Body of pancreas (tissue), 4 donors: ENCODE data around the gene IQGAP2. TPM values are rescaled to one million over a fixed set of nuclear protein-coding genes. Genes with fewer than 3 reads are reported as not detected.

Experiments used
- ATAC-seq: fragments of 150-250 bp; one replicate; pipeline ENCODE4 v1.9.1; 2016
- DNase-seq, 4 donors: peaks; one replicate each; pipeline ENCODE4 v3.0.0-alpha.2; 2019
- H3K27ac ChIP-seq, 4 donors: fragments of 200-600 bp; sonication (generic); 1 replicate in 3 of 4; 2 replicates in 1 of 4; pipeline versions ENCODE4 v1.5.1 to v1.6.1; 2016 to 2019; ENCODE audit warnings: mild to moderate bottlenecking in 1 of 4, mixed read lengths in 1 of 4, moderate library complexity in 1 of 4
- H3K27me3 ChIP-seq, 2 donors: fragments of 200-600 bp; sonication (generic); one replicate each; pipeline ENCODE4 v1.6.0; 2016; ENCODE audit warnings: mild to moderate bottlenecking in 1 of 2
- H3K36me3 ChIP-seq, 2 donors: fragments of 200-600 bp; sonication (generic); replicated peaks in 1 of 2; 2 replicates each; pipeline ENCODE4 v1.5.1; 2016; ENCODE audit warnings: low read depth in 2 of 2; ENCODE audit not compliant: insufficient read depth in 1 of 2
- H3K4me1 ChIP-seq: fragments of 200-600 bp; sonication (generic); one replicate; pipeline ENCODE4 v1.6.0; 2016
- H3K4me3 ChIP-seq, 2 donors: fragments of 200-600 bp; sonication (generic); 1 replicate in 1 of 2; 2 replicates in 1 of 2; pipeline ENCODE4 v1.5.1; 2016 to 2019
- H3K9me3 ChIP-seq, 3 donors: fragments of 200-600 bp; sonication (generic); 1 replicate in 2 of 3; 2 replicates in 1 of 3; pipeline ENCODE4 v1.5.1; 2016
- CTCF ChIP-seq, 7 experiments: fragments of 450-650 bp in 4 of 7; fragments of 200-600 bp in 3 of 7; sonication (generic) in 3 of 7; IDR thresholded peaks; one replicate each; pipeline ENCODE4 v1.5.1; 2016 to 2019; ENCODE audit warnings: antibody characterized with exemption in 7 of 7
- POLR2A ChIP-seq, 3 donors: fragments of 450-650 bp; IDR thresholded peaks; one replicate each; pipeline ENCODE4 v1.6.1; 2016; ENCODE audit warnings: antibody characterized with exemption in 3 of 3, mild to moderate bottlenecking in 2 of 3
- WGBS, 2 donors: methylation state at CpG; one replicate each; pipeline ENCODE4 v1.1.5; 2017; 5-methylcytosine and 5-hydroxymethylcytosine counted together
- intact Hi-C: fragments of 100-400 bp; cut with DNase I; formaldehyde crosslinking; loops from one replicate; pipeline ENCODE4 v1.15.1; 2023
- total RNA-seq, 2 donors: library from RNA; depleted of rRNA; stranded (reverse); fragments of >200 nt; gene quantifications; one replicate each; pipeline ENCODE4 v1.1.0, GENCODE V29; 2016

IQGAP2 gene
- total RNA-seq, 2 donors from 2014 or later = 41.2 to 49.5 TPM

GRCh38 chr5:76402251-76402885 is 717 bp upstream of the IQGAP2 start:
- Histone ChIP-seq H3K4me3 (peak overlapping the region in 1 of 2 donors; percentile 65), H3K4me1 (peaks cover 42% of the 10 kb centered on the region), H3K27ac (peak overlapping the region; percentile 68 to 97 (median 95)), H3K36me3 (no peaks in the 10 kb centered on the region), H3K27me3 (no peaks in the 10 kb centered on the region), H3K9me3 (no peaks in the 10 kb centered on the region)
- TF ChIP-seq CTCF (IDR thresholded peaks at IDR 0.05) (no peak), POLR2A (IDR thresholded peaks at IDR 0.05) (peak in 2 of 3 donors; percentile 16 to 36)
- DNase-seq = peak; percentile 52 to 74 (median 62)
- intact Hi-C loops = no loop called here
- 0% methylated on average over 21 to 25 of the region's 25 CpGs for WGBS, 2 donors
- peak; percentile 20 for ATAC-seq

- peak overlapping the region; percentile 80 to 97 (median 95) for H3K27ac ChIP-seq
- peak in 2 of 4 donors; percentile 84 to 89 for DNase-seq
- H3K27me3 ChIP-seq = no peaks in the 10 kb centered on the region
- H3K36me3 ChIP-seq = no peaks in the 10 kb centered on the region
- intact Hi-C loops = no loop called here
- no peaks in the 10 kb centered on the region for H3K9me3 ChIP-seq
- ATAC-seq = peak; percentile 57
- peak; percentile 30 to 81 (median 61) for TF ChIP-seq CTCF (IDR thresholded peaks at IDR 0.05)
- peak in 1 of 3 donors; percentile 48 for TF ChIP-seq POLR2A (IDR thresholded peaks at IDR 0.05)
- H3K4me1 ChIP-seq = peaks cover 49% of the 10 kb centered on the region
- peak overlapping the region; percentile 26 to 65 for H3K4me3 ChIP-seq
- WGBS, 2 donors = 0 to 1% methylated on average over 10 to 29 of the region's 30 CpGs
Measured at GRCh38 chr5:76403766-76404222, 709 bp downstream of the IQGAP2 start.

DNA sequence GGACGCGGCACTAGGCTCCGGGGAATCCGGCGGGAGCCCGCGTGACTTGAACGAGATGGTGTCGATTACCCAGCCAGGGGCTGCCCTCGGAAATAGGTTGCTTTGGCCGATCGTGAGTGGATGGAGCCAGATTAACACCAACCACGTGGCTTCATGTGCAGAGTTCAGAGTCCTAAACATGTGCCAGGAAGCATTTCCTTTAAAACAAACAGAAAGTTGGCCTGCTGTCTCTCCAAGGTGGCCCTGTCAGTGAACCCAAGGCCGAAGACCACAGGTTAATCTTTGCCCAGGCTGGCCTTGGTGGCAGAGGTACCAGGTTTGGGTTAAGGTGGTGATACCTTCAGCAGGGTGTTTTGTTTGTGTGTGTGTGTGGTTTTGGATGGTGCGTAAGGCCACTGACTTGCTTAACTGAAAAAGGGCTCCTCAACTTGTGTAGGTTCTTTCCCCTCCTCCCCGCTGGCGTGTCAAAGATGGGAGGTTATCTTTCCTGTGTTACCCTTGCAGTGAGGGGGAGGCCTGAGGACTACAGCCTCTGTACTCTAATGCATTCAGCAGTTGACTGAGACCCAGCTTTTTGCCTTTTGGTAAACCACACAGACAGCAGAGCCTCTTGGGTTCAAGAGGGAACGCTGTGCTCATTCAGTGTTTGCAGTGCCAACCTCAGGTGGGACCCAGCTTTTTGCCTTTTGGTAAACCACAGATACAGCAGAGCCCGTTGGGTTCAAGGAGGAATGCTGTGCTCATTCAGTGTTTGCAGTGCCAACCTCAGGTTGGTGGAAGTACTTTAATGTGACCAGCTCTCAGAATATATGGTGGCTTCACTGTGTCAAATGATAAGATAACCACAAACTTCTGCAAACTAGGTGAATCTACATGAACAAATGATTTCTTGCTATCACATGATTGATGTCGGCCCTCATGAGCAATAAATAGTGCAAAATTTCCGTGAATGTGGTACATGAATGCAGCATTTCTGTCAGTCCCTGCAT is 1.4 kb downstream of the IQGAP2 start:
- Histone ChIP-seq H3K9me3 (no peaks in the 10 kb centered on the region), H3K27me3 (no peaks in the 10 kb centered on the region), H3K4me3 (peak overlapping the region; percentile 26 to 65), H3K4me1 (peaks cover 49% of the 10 kb centered on the region), H3K27ac (peak overlapping the region; percentile 80 to 97 (median 95)), H3K36me3 (no peaks in the 10 kb centered on the region)
- WGBS, 2 donors = 6 to 10% methylated on average over 10 to 21 of the region's 21 CpGs
- peak; percentile 87 to 96 (median 90) for DNase-seq
- ATAC-seq = peak; percentile 81
- TF ChIP-seq CTCF (IDR thresholded peaks at IDR 0.05) (no peak), POLR2A (IDR thresholded peaks at IDR 0.05) (peak in 2 of 3 donors; percentile 22 to 51)
- intact Hi-C loops = no loop called here

- TF ChIP-seq POLR2A (IDR thresholded peaks at IDR 0.05) = no peak
- no peak for TF ChIP-seq CTCF (IDR thresholded peaks at IDR 0.05)
- DNase-seq (no peak), ATAC-seq (no peak)
- Histone ChIP-seq H3K27ac (peak overlapping the region in 3 of 4 donors; percentile 95 to 97 (median 95)), H3K4me3 (no peak overlapping the region), H3K4me1 (peaks cover 56% of the 10 kb centered on the region), H3K27me3 (no peaks in the 10 kb centered on the region), H3K9me3 (no peaks in the 10 kb centered on the region), H3K36me3 (no peaks in the 10 kb centered on the region)
- WGBS, 2 donors = 0 to 4% methylated on average over 1 of the region's 1 CpG
- intact Hi-C loops = no loop called here
Measured at GRCh38 chr5:76406014-76406413, 2.9 kb downstream of the IQGAP2 start.
